AG04449 (cell line): ENCODE results near the gene SIAH2.

ENCODE experiments used
- CTCF ChIA-PET: fragments of 350-600 bp; formaldehyde crosslinking; extraction: SDS; loops from one replicate; lab custom pipeline; 2021; ENCODE audit warnings: antibody characterized with exemption; lab: Yijun Ruan, JAX
- POLR2A ChIA-PET: fragments of 400-600, 350-600 bp; formaldehyde crosslinking; extraction: SDS; loops from one replicate; lab custom pipeline; 2020; ENCODE audit warnings: antibody characterized with exemption, inconsistent platforms; lab: Yijun Ruan, JAX
- DNase-seq: peaks from one replicate; pipeline ENCODE4 v3.0.0-alpha.2; 2010; ENCODE audit warnings: low read depth, low spot score
- H3K4me3 ChIP-seq: 2 replicates; pipeline ENCODE4 v1.5.1; 2011; ENCODE audit warnings: low read depth, mild to moderate bottlenecking, control low read depth, low read length
- CTCF ChIP-seq: IDR thresholded peaks from one replicate; pipeline ENCODE4 v1.5.1; 2011; ENCODE audit warnings: mild to moderate bottlenecking, moderate library complexity, low read length, control low read depth, inconsistent platforms; ENCODE audit not compliant: insufficient read depth; ENCODE audit errors: missing control alignments

The SIAH2 gene

GRCh38 chr3:150754896-150755295 lies 8.1 kb downstream of the SIAH2 start:
- no peak for DNase-seq
- ChIA-PET POLR2A (interaction anchor here (1.3 kb wide), 1 partner anchor 152 kb away, joined by 4 read pairs; the partner anchor contains the start of gene SELENOT), CTCF (interaction anchor here (0.6 to 0.9 kb wide), 2 partner anchors 9 to 901 kb away, joined by 3 read pairs; no protein-coding TSS in a partner anchor)
- no peak for TF ChIP-seq CTCF
- H3K4me3 ChIP-seq = no peak overlapping the region

- ChIA-PET POLR2A (no interaction called here), CTCF (interaction anchor here (1.6 kb wide), 1 partner anchor 12 kb away, joined by 5 read pairs; no protein-coding TSS in a partner anchor)
- H3K4me3 ChIP-seq = no peak overlapping the region
- TF ChIP-seq CTCF = no peak
- no peak for DNase-seq
These were observed 11.1 kb downstream of the SIAH2 start for GRCh38 chr3:150751781-150752263.

GRCh38 chr3:150749255-150749654 lies 13.7 kb downstream of the SIAH2 start:
- ChIA-PET POLR2A (interaction anchor here (0.8 to 1.4 kb wide), 2 partner anchors 14 to 15 kb away, joined by 4 to 5 read pairs; partner anchors contain the start of gene SIAH2), CTCF (interaction anchor here (0.8 kb wide), 1 partner anchor 31 kb away, joined by 3 read pairs; no protein-coding TSS in a partner anchor)
- DNase-seq = no peak
- TF ChIP-seq CTCF = no peak
- H3K4me3 ChIP-seq = no peak overlapping the region

- DNase-seq = no peak
- ChIA-PET POLR2A (interaction anchor here (1.4 kb wide), 1 partner anchor 15 kb away, joined by 5 read pairs; the partner anchor contains the start of gene SIAH2), CTCF (no interaction called here)
These were observed 14.3 kb downstream of the SIAH2 start for GRCh38 chr3:150748684-150749047.

GRCh38 chr3:150747886-150748683 lies 14.9 kb downstream of the SIAH2 start:
- TF ChIP-seq CTCF = no peak
- H3K4me3 ChIP-seq = no peak overlapping the region
- ChIA-PET POLR2A (interaction anchor here (1.4 kb wide), 1 partner anchor 15 kb away, joined by 5 read pairs; the partner anchor contains the start of gene SIAH2), CTCF (no interaction called here)
- no peak for DNase-seq

More at GRCh38 chr3:150748684-150749047, 14.3 kb downstream of the SIAH2 start:
- no peak overlapping the region for H3K4me3 ChIP-seq
- TF ChIP-seq CTCF = no peak
